ENCODE measurements around the gene FAH. TPM values are rescaled to one million over a fixed set of nuclear protein-coding genes. Genes with fewer than 3 reads are reported as not detected.

The FAH gene
- total RNA-seq, 1 donor from 2014 or later = 18.0 TPM

DNA sequence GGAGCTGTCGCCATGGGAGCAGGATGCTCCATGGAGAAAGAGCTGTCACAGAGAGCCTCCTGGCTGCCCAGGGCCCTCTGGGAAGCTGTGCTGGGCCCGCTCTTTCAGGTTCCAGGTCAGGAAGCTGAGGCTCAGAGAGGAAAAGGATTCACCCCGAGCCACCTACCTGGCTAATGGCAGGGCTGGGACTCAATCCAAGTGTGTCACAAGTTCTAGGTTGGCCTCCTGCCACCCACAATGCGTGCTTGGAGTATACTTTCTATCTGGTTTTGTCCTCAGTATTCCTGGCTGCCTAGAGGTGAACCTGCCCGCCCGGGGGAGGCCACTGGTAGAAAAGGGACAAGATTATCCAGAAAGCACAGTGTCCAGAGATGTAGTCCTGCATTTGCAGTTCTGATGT lies 23.6 kb downstream of the FAH start:
- Histone ChIP-seq H3K27ac (replicated peaks) (no peak overlapping the region), H3K4me1 (peaks cover 17% of the 10 kb centered on the region), H3K4me3 (no peak overlapping the region), H3K27me3 (ENCODE audit: low read depth) (no peaks in the 10 kb centered on the region), H3K36me3 (peaks cover 23% of the 10 kb centered on the region), H3K9me3 (replicated peaks) (no peaks in the 10 kb centered on the region)
- intact Hi-C loops (cut with micrococcal nuclease) = no loop called here
- no peak for DNase-seq
- TF ChIP-seq, protein P1, sequence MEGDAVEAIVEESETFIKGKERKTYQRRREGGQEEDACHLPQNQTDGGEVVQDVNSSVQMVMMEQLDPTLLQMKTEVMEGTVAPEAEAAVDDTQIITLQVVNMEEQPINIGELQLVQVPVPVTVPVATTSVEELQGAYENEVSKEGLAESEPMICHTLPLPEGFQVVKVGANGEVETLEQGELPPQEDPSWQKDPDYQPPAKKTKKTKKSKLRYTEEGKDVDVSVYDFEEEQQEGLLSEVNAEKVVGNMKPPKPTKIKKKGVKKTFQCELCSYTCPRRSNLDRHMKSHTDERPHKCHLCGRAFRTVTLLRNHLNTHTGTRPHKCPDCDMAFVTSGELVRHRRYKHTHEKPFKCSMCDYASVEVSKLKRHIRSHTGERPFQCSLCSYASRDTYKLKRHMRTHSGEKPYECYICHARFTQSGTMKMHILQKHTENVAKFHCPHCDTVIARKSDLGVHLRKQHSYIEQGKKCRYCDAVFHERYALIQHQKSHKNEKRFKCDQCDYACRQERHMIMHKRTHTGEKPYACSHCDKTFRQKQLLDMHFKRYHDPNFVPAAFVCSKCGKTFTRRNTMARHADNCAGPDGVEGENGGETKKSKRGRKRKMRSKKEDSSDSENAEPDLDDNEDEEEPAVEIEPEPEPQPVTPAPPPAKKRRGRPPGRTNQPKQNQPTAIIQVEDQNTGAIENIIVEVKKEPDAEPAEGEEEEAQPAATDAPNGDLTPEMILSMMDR (IDR thresholded peaks at IDR 0.05; ENCODE audit: borderline replicate concordance) = no peak

DNA sequence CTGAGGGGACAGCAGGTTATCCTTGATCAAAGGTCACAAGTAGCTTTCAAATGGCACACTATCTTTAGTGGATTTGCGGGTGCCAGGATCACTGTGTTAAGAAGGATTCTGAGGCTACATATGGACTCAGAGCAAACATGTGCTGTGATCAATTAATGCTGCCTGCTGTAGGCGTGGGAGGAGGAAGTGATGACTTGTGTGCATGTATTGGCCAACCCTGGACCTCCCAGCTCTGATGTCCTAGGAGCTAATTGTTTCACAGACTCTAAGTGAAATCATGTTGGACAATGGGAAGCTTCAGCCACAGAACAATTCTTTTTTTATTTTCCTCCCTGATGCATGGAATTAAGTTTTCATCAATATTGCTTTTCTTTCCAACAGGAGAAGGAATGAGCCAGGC lies 24.4 kb downstream of the FAH start:
- Histone ChIP-seq H3K36me3 (peaks cover 28% of the 10 kb centered on the region), H3K27ac (replicated peaks) (no peak overlapping the region), H3K27me3 (ENCODE audit: low read depth) (no peaks in the 10 kb centered on the region), H3K4me3 (no peak overlapping the region), H3K4me1 (peaks cover 17% of the 10 kb centered on the region), H3K9me3 (replicated peaks) (no peaks in the 10 kb centered on the region)
- TF ChIP-seq, protein P1 (IDR thresholded peaks at IDR 0.05; ENCODE audit: borderline replicate concordance) = no peak
- intact Hi-C loops (cut with micrococcal nuclease) = no loop called here
- no peak for DNase-seq

DNA sequence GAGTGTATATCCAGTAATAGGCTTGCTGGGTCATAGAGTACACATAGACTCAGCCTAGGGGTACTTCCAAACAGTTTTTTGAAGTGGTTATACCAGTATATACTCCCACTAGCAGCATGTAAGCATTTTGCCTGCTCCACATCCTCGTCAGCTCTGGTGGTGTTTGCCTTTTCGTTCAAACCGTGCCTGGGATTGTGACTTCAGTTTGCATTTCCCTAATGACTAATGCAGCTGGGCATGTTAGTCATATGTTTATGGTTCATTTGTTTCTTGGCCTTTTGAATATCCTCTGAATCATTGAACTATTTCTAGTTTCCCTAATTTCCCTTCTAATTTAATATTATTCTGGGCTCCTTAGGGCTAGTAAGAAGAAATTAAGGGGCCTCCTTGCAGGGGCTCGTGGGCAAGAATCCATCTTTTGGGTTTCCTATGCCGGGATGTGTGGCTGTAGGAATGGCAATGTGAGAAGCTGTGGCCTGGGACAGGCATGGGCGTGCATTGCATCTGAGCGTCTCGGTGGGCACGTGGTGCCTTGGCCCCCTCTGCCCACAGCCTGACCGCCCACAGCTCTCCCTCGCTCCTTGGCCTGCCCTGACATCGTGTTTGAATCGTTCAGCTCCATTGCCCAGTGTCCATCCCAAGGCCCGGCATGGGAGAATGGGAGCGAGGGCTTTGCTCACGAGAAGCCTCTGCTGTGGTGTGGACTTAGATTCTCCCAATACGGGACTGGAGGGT lies 26.4 kb downstream of the FAH start:
- Histone ChIP-seq H3K36me3 (peaks cover 28% of the 10 kb centered on the region), H3K4me1 (peaks cover 23% of the 10 kb centered on the region), H3K27me3 (ENCODE audit: low read depth) (no peaks in the 10 kb centered on the region)

DNA sequence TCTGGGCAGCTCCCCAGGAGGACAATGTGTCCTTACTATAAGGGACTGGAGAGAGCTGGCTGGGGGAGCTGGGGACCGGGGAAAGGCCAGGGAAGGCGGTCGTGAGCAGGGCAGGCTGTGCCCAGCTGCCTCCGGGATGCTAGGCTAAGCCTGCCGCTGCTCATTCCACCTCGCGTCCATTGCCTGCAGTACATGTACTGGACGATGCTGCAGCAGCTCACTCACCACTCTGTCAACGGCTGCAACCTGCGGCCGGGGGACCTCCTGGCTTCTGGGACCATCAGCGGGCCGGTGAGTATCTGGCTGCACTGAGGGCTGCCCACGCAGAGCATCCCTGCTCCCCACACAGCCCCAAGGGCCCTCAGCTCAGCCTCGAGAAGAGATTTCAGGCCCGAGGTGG lies 27.1 kb downstream of the FAH start:
- Histone ChIP-seq H3K27me3 (ENCODE audit: low read depth) (no peaks in the 10 kb centered on the region), H3K36me3 (peaks cover 28% of the 10 kb centered on the region), H3K4me1 (peaks cover 15% of the 10 kb centered on the region), H3K4me3 (no peak overlapping the region), H3K9me3 (replicated peaks) (no peaks in the 10 kb centered on the region), H3K27ac (replicated peaks) (no peak overlapping the region)
- intact Hi-C loops (cut with micrococcal nuclease) = no loop called here
- no peak for DNase-seq
- TF ChIP-seq, protein P1 (IDR thresholded peaks at IDR 0.05; ENCODE audit: borderline replicate concordance) = no peak

More for the DNA sequence above, 26.4 kb downstream of the FAH start:
- Histone ChIP-seq H3K9me3 (replicated peaks) (no peaks in the 10 kb centered on the region), H3K27ac (replicated peaks) (no peak overlapping the region), H3K4me3 (no peak overlapping the region)
- no peak for DNase-seq
- TF ChIP-seq, protein P1 (IDR thresholded peaks at IDR 0.05; ENCODE audit: borderline replicate concordance) = no peak
- intact Hi-C loops (cut with micrococcal nuclease) = no loop called here

DNA sequence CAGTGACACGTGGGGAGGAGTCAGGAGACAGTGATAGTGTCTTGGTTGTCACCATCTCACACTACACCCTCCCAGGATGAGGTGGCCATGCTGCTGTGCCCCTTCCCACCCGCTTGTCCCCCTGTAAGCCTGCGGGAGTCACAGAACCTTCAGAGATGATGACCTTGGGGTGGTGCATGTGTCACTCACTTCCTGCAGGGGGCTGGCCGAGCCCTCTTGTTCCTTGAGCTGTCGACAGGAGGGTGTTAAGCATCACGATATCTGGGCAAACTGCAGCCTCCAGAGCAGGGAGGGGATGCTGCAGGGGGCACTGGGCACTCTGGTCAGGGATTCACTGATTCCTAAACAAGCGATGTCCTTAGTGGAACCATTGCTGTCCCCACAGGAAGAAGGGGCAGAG lies 27.7 kb downstream of the FAH start:
- intact Hi-C loops (cut with micrococcal nuclease) = no loop called here
- TF ChIP-seq, protein P1 (IDR thresholded peaks at IDR 0.05; ENCODE audit: borderline replicate concordance) = no peak
- no peak overlapping the region for H3K27ac ChIP-seq (replicated peaks)

More for the DNA sequence above, 27.7 kb downstream of the FAH start:
- Histone ChIP-seq H3K27me3 (ENCODE audit: low read depth) (no peaks in the 10 kb centered on the region), H3K9me3 (replicated peaks) (no peaks in the 10 kb centered on the region), H3K4me3 (no peak overlapping the region), H3K36me3 (peaks cover 34% of the 10 kb centered on the region), H3K4me1 (peaks cover 13% of the 10 kb centered on the region)
- no peak for DNase-seq
